ENCODE results near the gene C1QTNF6. TPM values are rescaled to one million over a fixed set of nuclear protein-coding genes. Genes with fewer than 3 reads are reported as not detected.

The C1QTNF6 gene
- total RNA-seq, 2 experiments from 2014 or later: 6.1 to 6.2 TPM

GRCh38 chr22:37221424-37222333 is 33.6 kb upstream of the C1QTNF6 start:
- DNase-seq (no peak), ATAC-seq (no peak)
- ChIA-PET POLR2A (interaction anchor here (0.6 to 12.2 kb wide), 8 partner anchors 8 to 445 kb away, joined by 3 to 249 read pairs (median 4); partner anchors contain the start of genes IFT27 and RAC2), CTCF (interaction anchor here (0.9 to 5.0 kb wide), 9 partner anchors 9 to 95 kb away, joined by 3 to 47 read pairs (median 5); no protein-coding TSS in a partner anchor)
- peaks cover 75% of the 10 kb centered on the region for H3K36me3 Mint-ChIP-seq (ENCODE audit: low read depth)
- H3K4me1 Mint-ChIP-seq (ENCODE audit: low read depth): peaks cover 96% of the 10 kb centered on the region
- no peaks in the 10 kb centered on the region for H3K27me3 Mint-ChIP-seq (ENCODE audit: low read depth)
- H3K9me3 Mint-ChIP-seq (ENCODE audit: insufficient read depth): peaks cover 14% of the 10 kb centered on the region
- H3K4me3 Mint-ChIP-seq: peak overlapping the region; percentile 65
- peak overlapping the region; percentile 96 for H3K27ac Mint-ChIP-seq

- Mint-ChIP-seq H3K27me3 (ENCODE audit: low read depth) (no peaks in the 10 kb centered on the region), H3K36me3 (ENCODE audit: low read depth) (peaks cover 68% of the 10 kb centered on the region), H3K9me3 (ENCODE audit: insufficient read depth) (peaks cover 14% of the 10 kb centered on the region), H3K27ac (peak overlapping the region; percentile 96), H3K4me1 (ENCODE audit: low read depth) (peaks cover 94% of the 10 kb centered on the region), H3K4me3 (peak overlapping the region; percentile 66)
- no peak for ATAC-seq
- DNase-seq: peak; percentile 57
- POLR2A ChIA-PET: interaction anchor here (2.0 to 12.2 kb wide), 6 partner anchors 9 to 98 kb away, joined by 7 to 249 read pairs (median 10); partner anchors contain the start of gene RAC2
- CTCF ChIA-PET: interaction anchor here (2.1 to 6.2 kb wide), 3 partner anchors 20 to 23 kb away, joined by 7 to 83 read pairs (median 8); no protein-coding TSS in a partner anchor
These were observed 32.5 kb upstream of the C1QTNF6 start for GRCh38 chr22:37220543-37220981.

- ATAC-seq: peak; percentile 24
- peaks cover 14% of the 10 kb centered on the region for H3K9me3 Mint-ChIP-seq (ENCODE audit: insufficient read depth)
- ChIA-PET CTCF (interaction anchor here (0.8 to 6.2 kb wide), 12 partner anchors 10 to 363 kb away, joined by 3 to 83 read pairs (median 6); no protein-coding TSS in a partner anchor), POLR2A (interaction anchor here (0.9 to 12.2 kb wide), 11 partner anchors 10 to 443 kb away, joined by 3 to 249 read pairs (median 7); partner anchors contain the start of genes IFT27 and RAC2)
- H3K27me3 Mint-ChIP-seq (ENCODE audit: low read depth): no peaks in the 10 kb centered on the region
- H3K4me1 Mint-ChIP-seq (ENCODE audit: low read depth): peaks cover 86% of the 10 kb centered on the region
- peak overlapping the region; percentile 87 for H3K27ac Mint-ChIP-seq
- peaks cover 60% of the 10 kb centered on the region for H3K36me3 Mint-ChIP-seq (ENCODE audit: low read depth)
- peak overlapping the region; percentile 66 for H3K4me3 Mint-ChIP-seq
- DNase-seq: no peak
These were observed 31.5 kb upstream of the C1QTNF6 start for GRCh38 chr22:37219533-37219932.

- peak; percentile 86 for DNase-seq
- ChIA-PET POLR2A (interaction anchor here (0.6 to 12.2 kb wide), 16 partner anchors 10 to 443 kb away, joined by 3 to 249 read pairs (median 4); partner anchors contain the start of genes IFT27 and RAC2), CTCF (interaction anchor here (0.8 to 6.2 kb wide), 13 partner anchors 9 to 363 kb away, joined by 3 to 83 read pairs (median 4); no protein-coding TSS in a partner anchor)
- Mint-ChIP-seq H3K36me3 (ENCODE audit: low read depth) (peaks cover 53% of the 10 kb centered on the region), H3K9me3 (ENCODE audit: insufficient read depth) (peaks cover 11% of the 10 kb centered on the region), H3K4me3 (peak overlapping the region; percentile 66), H3K27ac (peak overlapping the region; percentile 87), H3K27me3 (ENCODE audit: low read depth) (no peaks in the 10 kb centered on the region), H3K4me1 (ENCODE audit: low read depth) (peaks cover 80% of the 10 kb centered on the region)
- ATAC-seq: peak; percentile 76
These were observed 30.8 kb upstream of the C1QTNF6 start for GRCh38 chr22:37218771-37219411.

- peak overlapping the region; percentile 66 for H3K4me3 Mint-ChIP-seq
- no peak for ATAC-seq
- peak overlapping the region; percentile 87 for H3K27ac Mint-ChIP-seq
- no peaks in the 10 kb centered on the region for H3K27me3 Mint-ChIP-seq (ENCODE audit: low read depth)
- ChIA-PET POLR2A (interaction anchor here (0.6 to 12.2 kb wide), 12 partner anchors 9 to 442 kb away, joined by 3 to 249 read pairs (median 6); partner anchors contain the start of genes IFT27 and RAC2), CTCF (interaction anchor here (1.2 to 6.2 kb wide), 6 partner anchors 11 to 52 kb away, joined by 4 to 83 read pairs (median 9); no protein-coding TSS in a partner anchor)
- H3K4me1 Mint-ChIP-seq (ENCODE audit: low read depth): peaks cover 74% of the 10 kb centered on the region
- peaks cover 11% of the 10 kb centered on the region for H3K9me3 Mint-ChIP-seq (ENCODE audit: insufficient read depth)
- no peak for DNase-seq
- peaks cover 48% of the 10 kb centered on the region for H3K36me3 Mint-ChIP-seq (ENCODE audit: low read depth)
These were observed 30.3 kb upstream of the C1QTNF6 start for GRCh38 chr22:37218399-37218770.

GRCh38 chr22:37215890-37216289 is 27.8 kb upstream of the C1QTNF6 start:
- H3K27me3 Mint-ChIP-seq (ENCODE audit: low read depth): no peaks in the 10 kb centered on the region
- no peak overlapping the region for H3K27ac Mint-ChIP-seq
- POLR2A ChIA-PET: interaction anchor here (1.0 to 12.2 kb wide), 4 partner anchors 14 to 54 kb away, joined by 3 to 249 read pairs (median 47); partner anchors contain the start of gene RAC2
- H3K9me3 Mint-ChIP-seq (ENCODE audit: insufficient read depth): peaks cover under 1% of the 10 kb centered on the region
- no peak for ATAC-seq
- H3K4me3 Mint-ChIP-seq: no peak overlapping the region
- no peak for DNase-seq
- CTCF ChIA-PET: interaction anchor here (1.1 to 6.2 kb wide), 5 partner anchors 10 to 45 kb away, joined by 3 to 83 read pairs (median 5); no protein-coding TSS in a partner anchor
- peaks cover 50% of the 10 kb centered on the region for H3K4me1 Mint-ChIP-seq (ENCODE audit: low read depth)
- H3K36me3 Mint-ChIP-seq (ENCODE audit: low read depth): peaks cover 28% of the 10 kb centered on the region

GRCh38 chr22:37214731-37215030 is 26.6 kb upstream of the C1QTNF6 start:
- CTCF ChIA-PET: interaction anchor here (6.2 kb wide), 1 partner anchor 14 kb away, joined by 83 read pairs; no protein-coding TSS in a partner anchor
- H3K27me3 Mint-ChIP-seq (ENCODE audit: low read depth): no peaks in the 10 kb centered on the region
- POLR2A ChIA-PET: interaction anchor here (12.2 kb wide), 1 partner anchor 27 kb away, joined by 249 read pairs; the partner anchor contains the start of gene RAC2
- no peak overlapping the region for H3K4me3 Mint-ChIP-seq
- H3K9me3 Mint-ChIP-seq (ENCODE audit: insufficient read depth): no peaks in the 10 kb centered on the region
- peaks cover 37% of the 10 kb centered on the region for H3K4me1 Mint-ChIP-seq (ENCODE audit: low read depth)
- H3K27ac Mint-ChIP-seq: peak overlapping the region; percentile 40
- peaks cover 19% of the 10 kb centered on the region for H3K36me3 Mint-ChIP-seq (ENCODE audit: low read depth)
- no peak for DNase-seq
- no peak for ATAC-seq

GRCh38 chr22:37213941-37214730 is 26.1 kb upstream of the C1QTNF6 start:
- ATAC-seq (no peak), DNase-seq (no peak)
- H3K36me3 Mint-ChIP-seq (ENCODE audit: low read depth): peaks cover 19% of the 10 kb centered on the region
- POLR2A ChIA-PET: no interaction called here
- H3K27me3 Mint-ChIP-seq (ENCODE audit: low read depth): no peaks in the 10 kb centered on the region
- no peaks in the 10 kb centered on the region for H3K9me3 Mint-ChIP-seq (ENCODE audit: insufficient read depth)
- CTCF ChIA-PET: no interaction called here
- H3K4me1 Mint-ChIP-seq (ENCODE audit: low read depth): peaks cover 32% of the 10 kb centered on the region
- peak overlapping the region; percentile 40 for H3K27ac Mint-ChIP-seq
- H3K4me3 Mint-ChIP-seq: no peak overlapping the region

GRCh38 chr22:37213218-37213855 is 25.3 kb upstream of the C1QTNF6 start:
- Mint-ChIP-seq H3K9me3 (ENCODE audit: insufficient read depth) (no peaks in the 10 kb centered on the region), H3K27me3 (ENCODE audit: low read depth) (no peaks in the 10 kb centered on the region), H3K4me1 (ENCODE audit: low read depth) (peaks cover 28% of the 10 kb centered on the region), H3K36me3 (ENCODE audit: low read depth) (peaks cover 19% of the 10 kb centered on the region), H3K4me3 (no peak overlapping the region), H3K27ac (no peak overlapping the region)
- CTCF ChIA-PET: no interaction called here
- ATAC-seq (no peak), DNase-seq (no peak)
- POLR2A ChIA-PET: no interaction called here

GRCh38 chr22:37212174-37212906 is 24.3 kb upstream of the C1QTNF6 start, which contains the start of gene SSTR3:
Gene SSTR3 (minus strand): TSS chr22:37212477. CDS start chr22:37207803, 4,674 bp downstream.
- H3K36me3 Mint-ChIP-seq (ENCODE audit: low read depth): peaks cover 13% of the 10 kb centered on the region
- no peak within 1 kb of the TSS for H3K27ac Mint-ChIP-seq
- no peak for ATAC-seq
- CTCF ChIA-PET: interaction anchor here (5.4 kb wide), 1 partner anchor 12 kb away, joined by 34 read pairs; no protein-coding TSS in a partner anchor
- no peaks in the 10 kb centered on the region for H3K9me3 Mint-ChIP-seq (ENCODE audit: insufficient read depth)
- no peak within 1 kb of the TSS for H3K4me3 Mint-ChIP-seq
- POLR2A ChIA-PET: no interaction called here
- DNase-seq: no peak
- H3K27me3 Mint-ChIP-seq (ENCODE audit: low read depth): no peaks in the 10 kb centered on the region
- H3K4me1 Mint-ChIP-seq (ENCODE audit: low read depth): peaks cover 31% of the 10 kb centered on the region
